Ovary (tissue), 3 donors: ENCODE results near the gene KCNH6.

ENCODE experiments used
- EP300 ChIP-seq: sonication (generic); formaldehyde crosslinking; IDR thresholded peaks from one replicate; pipeline ENCODE4 v1.6.1; 2017; ENCODE audit warnings: antibody characterized with exemption
- TF ChIP-seq, protein P1 (sequence below), 3 donors: fragments of 450-650 bp in 2 of 3; fragments of 200-600 bp in 1 of 3; IDR thresholded peaks; one replicate each; pipeline versions ENCODE4 v1.5.1 to v1.8.0; 2016 to 2022; ENCODE audit warnings: antibody characterized with exemption in 3 of 3, mild to moderate bottlenecking in 1 of 3
- donor health status: DM: no; HTN: no; CAD: no.

DNA sequence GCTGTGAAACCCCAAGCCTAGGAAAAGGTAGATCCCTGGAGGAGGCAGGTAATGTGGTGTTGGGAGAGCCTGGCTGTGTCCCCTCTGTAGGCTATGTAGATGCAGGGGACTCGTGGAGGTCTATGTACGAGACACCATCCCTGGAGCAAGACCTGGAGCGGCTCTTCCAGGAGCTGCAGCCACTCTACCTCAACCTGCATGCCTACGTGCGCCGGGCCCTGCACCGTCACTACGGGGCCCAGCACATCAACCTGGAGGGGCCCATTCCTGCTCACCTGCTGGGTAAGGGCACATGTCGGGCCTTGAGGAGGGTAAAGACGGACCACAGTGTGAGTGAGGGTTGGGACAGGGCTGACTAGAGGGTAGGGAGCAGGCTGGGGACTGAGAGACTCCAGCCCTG lies 34.3 kb upstream of the KCNH6 start:
- TF ChIP-seq, protein P1, sequence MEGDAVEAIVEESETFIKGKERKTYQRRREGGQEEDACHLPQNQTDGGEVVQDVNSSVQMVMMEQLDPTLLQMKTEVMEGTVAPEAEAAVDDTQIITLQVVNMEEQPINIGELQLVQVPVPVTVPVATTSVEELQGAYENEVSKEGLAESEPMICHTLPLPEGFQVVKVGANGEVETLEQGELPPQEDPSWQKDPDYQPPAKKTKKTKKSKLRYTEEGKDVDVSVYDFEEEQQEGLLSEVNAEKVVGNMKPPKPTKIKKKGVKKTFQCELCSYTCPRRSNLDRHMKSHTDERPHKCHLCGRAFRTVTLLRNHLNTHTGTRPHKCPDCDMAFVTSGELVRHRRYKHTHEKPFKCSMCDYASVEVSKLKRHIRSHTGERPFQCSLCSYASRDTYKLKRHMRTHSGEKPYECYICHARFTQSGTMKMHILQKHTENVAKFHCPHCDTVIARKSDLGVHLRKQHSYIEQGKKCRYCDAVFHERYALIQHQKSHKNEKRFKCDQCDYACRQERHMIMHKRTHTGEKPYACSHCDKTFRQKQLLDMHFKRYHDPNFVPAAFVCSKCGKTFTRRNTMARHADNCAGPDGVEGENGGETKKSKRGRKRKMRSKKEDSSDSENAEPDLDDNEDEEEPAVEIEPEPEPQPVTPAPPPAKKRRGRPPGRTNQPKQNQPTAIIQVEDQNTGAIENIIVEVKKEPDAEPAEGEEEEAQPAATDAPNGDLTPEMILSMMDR (IDR thresholded peaks at IDR 0.05): no peak
- TF ChIP-seq EP300: no peak
